Keratinocyte (primary cell): Measurements from ENCODE around the gene BRPF3. TPM values are rescaled to one million over a fixed set of nuclear protein-coding genes. Genes with fewer than 3 reads are reported as not detected.

Source experiments
- DNase-seq: peaks from one replicate; pipeline ENCODE4 v3.0.0-alpha.2; 2011; ENCODE audit warnings: low read depth, missing footprints, low spot score
- FAIRE-seq: peaks from 2 replicates; lab custom pipeline; 2011; peaks lifted over from hg19 to GRCh38; lab: Jason Lieb, UNC
- H2AFZ ChIP-seq: 2 replicates; pipeline ENCODE4 v1.6.0; 2012; ENCODE audit warnings: low read length, control low read depth, inconsistent platforms; ENCODE audit not compliant: control insufficient read depth
- H3K27ac ChIP-seq: 2 replicates; pipeline ENCODE4 v1.5.1; 2011; ENCODE audit warnings: low read length; ENCODE audit not compliant: control insufficient read depth, insufficient read depth
- H3K27me3 ChIP-seq: 3 replicates; pipeline ENCODE4 v1.6.0; 2011; ENCODE audit warnings: low read length; ENCODE audit not compliant: control insufficient read depth, insufficient read depth; ENCODE audit errors: extremely low read depth
- H3K36me3 ChIP-seq, 2 experiments: 2 replicates in 1 of 2; 3 replicates in 1 of 2; pipeline ENCODE4 v1.5.1; 2011; ENCODE audit warnings: low read length in 2 of 2, mild to moderate bottlenecking in 1 of 2; ENCODE audit not compliant: control insufficient read depth in 2 of 2, insufficient read depth in 2 of 2; ENCODE audit errors: extremely low read depth in 1 of 2
- H3K4me1 ChIP-seq: 3 replicates; pipeline ENCODE4 v1.5.1; 2011; ENCODE audit warnings: low read length; ENCODE audit not compliant: control insufficient read depth, insufficient read depth; ENCODE audit errors: extremely low read depth
- H3K4me2 ChIP-seq: 3 replicates; pipeline ENCODE4 v1.6.0; 2011; ENCODE audit warnings: low read depth, low read length; ENCODE audit not compliant: control insufficient read depth, insufficient read depth; ENCODE audit errors: extremely low read depth
- H3K4me3 ChIP-seq, 3 experiments: fragments of 200-600 bp in 1 of 3; sonication (generic) in 1 of 3; 2 replicates in 2 of 3; 3 replicates in 1 of 3; pipeline ENCODE4 v1.5.1; 2011 to 2016; ENCODE audit warnings: low read length in 3 of 3, mild to moderate bottlenecking in 3 of 3, control low read depth in 2 of 3, inconsistent platforms in 1 of 3, low read depth in 1 of 3, mixed read lengths in 1 of 3, mixed run types in 1 of 3, moderate library complexity in 1 of 3; ENCODE audit not compliant: control insufficient read depth in 2 of 3, insufficient read depth in 2 of 3; ENCODE audit errors: extremely low read depth in 1 of 3
- H3K79me2 ChIP-seq: 2 replicates; pipeline ENCODE4 v1.6.0; 2012; ENCODE audit warnings: low read length; ENCODE audit not compliant: control insufficient read depth, insufficient read depth
- H3K9ac ChIP-seq: 3 replicates; pipeline ENCODE4 v1.6.0; 2011; ENCODE audit warnings: low read length; ENCODE audit not compliant: control insufficient read depth, insufficient read depth; ENCODE audit errors: extremely low read depth
- H3K9me1 ChIP-seq: 3 replicates; pipeline ENCODE4 v1.6.0; 2011; ENCODE audit warnings: low read length; ENCODE audit not compliant: control insufficient read depth, insufficient read depth; ENCODE audit errors: extremely low read depth
- H3K9me3 ChIP-seq: 2 replicates; pipeline ENCODE4 v1.5.1; 2012; ENCODE audit warnings: low read depth, low read length; ENCODE audit not compliant: control insufficient read depth
- H4K20me1 ChIP-seq: 3 replicates; pipeline ENCODE4 v1.6.0; 2011; ENCODE audit warnings: low read length; ENCODE audit not compliant: control insufficient read depth, insufficient read depth; ENCODE audit errors: extremely low read depth
- EZH2 ChIP-seq: IDR thresholded peaks from one replicate; pipeline ENCODE4 v1.6.1; 2012; ENCODE audit warnings: inconsistent platforms, mild to moderate bottlenecking, low read length, moderate library complexity
- dilution Hi-C: fragments of 300-500 bp; cut with MboI; formaldehyde crosslinking; loops from one replicate; pipeline ENCODE4 v1.7.0; 2020; ENCODE audit warnings: low sequenced_read_pairs; ENCODE audit not compliant: extremely low pct_ligation_motif_present
- polyA plus RNA-seq, 5 experiments: library from polyadenylated mRNA; depleted of rRNA in 3 of 5; stranded (reverse) in 3 of 5; stranded (forward) in 1 of 5; unstranded in 1 of 5; fragments of >200 nt; gene quantifications; 1 replicate in 1 of 5; 2 replicates in 3 of 5; 3 replicates in 1 of 5; pipeline versions ENCODE4 v1.2.1 to v1.2.3, GENCODE V29; 2011 to 2012; ENCODE audit warnings: missing spikeins in 2 of 5, low read depth in 1 of 5, low replicate concordance in 1 of 5
- TF ChIP-seq, protein P1 (sequence below), 3 experiments: IDR thresholded peaks in 1 of 3; conservative IDR thresholded peaks in 1 of 3; optimal IDR thresholded peaks in 1 of 3; 2 replicates in 2 of 3; 3 replicates in 1 of 3; pipeline versions ENCODE3 to v1.5.1; 2011; ENCODE audit warnings: low read length in 3 of 3, mild to moderate bottlenecking in 3 of 3, moderate library complexity in 2 of 3, control low read depth in 1 of 3, inconsistent platforms in 1 of 3; ENCODE audit not compliant: insufficient read depth in 2 of 3; ENCODE audit errors: extremely low read depth in 1 of 3

Gene BRPF3
- polyA plus RNA-seq, 1 donor (not counting 4 experiments of a cell fraction or from before 2014, with no cell fraction given): 4.8 TPM

- Histone ChIP-seq H3K9me1 (no peaks in the 10 kb centered on the region), H3K4me1 (peaks cover 11% of the 10 kb centered on the region), H2AFZ (no peak overlapping the region), H3K27ac (no peak overlapping the region), H3K4me2 (no peak overlapping the region), H3K27me3 (peaks cover 4% of the 10 kb centered on the region), H3K9ac (no peak overlapping the region), H3K9me3 (no peaks in the 10 kb centered on the region), H3K79me2 (no peaks in the 10 kb centered on the region), H4K20me1 (no peaks in the 10 kb centered on the region), H3K36me3 (peaks cover 8% of the 10 kb centered on the region in 2 experiments), H3K4me3 (no peak overlapping the region)
- DNase-seq (no peak), FAIRE-seq (no peak)
- dilution Hi-C loops: no loop called here
- TF ChIP-seq EZH2: no peak
- TF ChIP-seq, protein P1, sequence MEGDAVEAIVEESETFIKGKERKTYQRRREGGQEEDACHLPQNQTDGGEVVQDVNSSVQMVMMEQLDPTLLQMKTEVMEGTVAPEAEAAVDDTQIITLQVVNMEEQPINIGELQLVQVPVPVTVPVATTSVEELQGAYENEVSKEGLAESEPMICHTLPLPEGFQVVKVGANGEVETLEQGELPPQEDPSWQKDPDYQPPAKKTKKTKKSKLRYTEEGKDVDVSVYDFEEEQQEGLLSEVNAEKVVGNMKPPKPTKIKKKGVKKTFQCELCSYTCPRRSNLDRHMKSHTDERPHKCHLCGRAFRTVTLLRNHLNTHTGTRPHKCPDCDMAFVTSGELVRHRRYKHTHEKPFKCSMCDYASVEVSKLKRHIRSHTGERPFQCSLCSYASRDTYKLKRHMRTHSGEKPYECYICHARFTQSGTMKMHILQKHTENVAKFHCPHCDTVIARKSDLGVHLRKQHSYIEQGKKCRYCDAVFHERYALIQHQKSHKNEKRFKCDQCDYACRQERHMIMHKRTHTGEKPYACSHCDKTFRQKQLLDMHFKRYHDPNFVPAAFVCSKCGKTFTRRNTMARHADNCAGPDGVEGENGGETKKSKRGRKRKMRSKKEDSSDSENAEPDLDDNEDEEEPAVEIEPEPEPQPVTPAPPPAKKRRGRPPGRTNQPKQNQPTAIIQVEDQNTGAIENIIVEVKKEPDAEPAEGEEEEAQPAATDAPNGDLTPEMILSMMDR (optimal IDR thresholded peaks at IDR 0.05 in 1 of 3, IDR thresholded peaks at IDR 0.05 in 1 of 3, conservative IDR thresholded peaks at IDR 0.05 in 1 of 3; ENCODE audit: extremely low read depth in 1 of 3, insufficient read depth in 2 of 3, low read length in 3 of 3): no peak
Measured at GRCh38 chr6:36232172-36232571, 35.6 kb downstream of the BRPF3 start.

GRCh38 chr6:36235309-36235708 lies 38.8 kb downstream of the BRPF3 start:
- TF ChIP-seq EZH2: no peak
- TF ChIP-seq, protein P1 (optimal IDR thresholded peaks at IDR 0.05 in 1 of 3, IDR thresholded peaks at IDR 0.05 in 1 of 3, conservative IDR thresholded peaks at IDR 0.05 in 1 of 3; ENCODE audit: extremely low read depth in 1 of 3, insufficient read depth in 2 of 3, low read length in 3 of 3): no peak
- Histone ChIP-seq H3K79me2 (no peaks in the 10 kb centered on the region), H3K27ac (no peak overlapping the region), H3K4me3 (no peak overlapping the region), H3K27me3 (peaks cover 4% of the 10 kb centered on the region), H3K4me1 (no peaks in the 10 kb centered on the region), H3K9ac (no peak overlapping the region), H4K20me1 (no peaks in the 10 kb centered on the region), H3K9me1 (no peaks in the 10 kb centered on the region), H3K9me3 (no peaks in the 10 kb centered on the region), H2AFZ (peak overlapping the region; percentile 31), H3K4me2 (no peak overlapping the region), H3K36me3 (peaks cover 0 to 8% of the 10 kb centered on the region in 2 experiments)
- dilution Hi-C loops: no loop called here
- no peak for DNase-seq
- FAIRE-seq: no peak
